Epithelial cell of prostate (primary cell): Measurements from ENCODE around the gene THAP12.

Source experiments
- DNase-seq: peaks from one replicate; pipeline ENCODE4 v3.0.0-alpha.2; 2011; ENCODE audit warnings: low read depth, low spot score
- H3K27ac ChIP-seq: fragments of 450-650 bp; 2 replicates; pipeline ENCODE4 v1.5.1; 2017; ENCODE audit warnings: mild to moderate bottlenecking

THAP12 gene

GRCh38 chr11:76382209-76382608 is 1.3 kb upstream of the THAP12 start:
- no peak overlapping the region for H3K27ac ChIP-seq
- DNase-seq, result no peak

- no peak for DNase-seq
- peak overlapping the region; percentile 70 for H3K27ac ChIP-seq
Observed at GRCh38 chr11:76380159-76380976, 564 bp downstream of the THAP12 start.

- DNase-seq, result no peak
- H3K27ac ChIP-seq, result no peak overlapping the region
Observed at GRCh38 chr11:76379807-76380158, 1.1 kb downstream of the THAP12 start.

- no peak overlapping the region for H3K27ac ChIP-seq
- no peak for DNase-seq
Observed at GRCh38 chr11:76376746-76377558, 4.0 kb downstream of the THAP12 start.

GRCh38 chr11:76371170-76371569 is 9.8 kb downstream of the THAP12 start:
- DNase-seq, result peak; percentile 52
- no peak overlapping the region for H3K27ac ChIP-seq

- no peak overlapping the region for H3K27ac ChIP-seq
- no peak for DNase-seq
Observed at GRCh38 chr11:76369406-76369805, 11.5 kb downstream of the THAP12 start.

GRCh38 chr11:76368490-76368889 is 12.4 kb downstream of the THAP12 start:
- H3K27ac ChIP-seq, result no peak overlapping the region
- DNase-seq, result no peak

GRCh38 chr11:76365038-76365679 is 15.8 kb downstream of the THAP12 start:
- H3K27ac ChIP-seq, result no peak overlapping the region
- DNase-seq, result no peak

- no peak for DNase-seq
- H3K27ac ChIP-seq, result no peak overlapping the region
Observed at GRCh38 chr11:76362716-76363115, 18.2 kb downstream of the THAP12 start.

GRCh38 chr11:76361776-76362175 is 19.2 kb downstream of the THAP12 start:
- no peak for DNase-seq
- no peak overlapping the region for H3K27ac ChIP-seq

- DNase-seq, result no peak
- no peak overlapping the region for H3K27ac ChIP-seq
Observed at GRCh38 chr11:76361374-76361773, 19.6 kb downstream of the THAP12 start.

GRCh38 chr11:76355172-76355571 is 25.8 kb downstream of the THAP12 start:
- DNase-seq, result no peak
- H3K27ac ChIP-seq, result no peak overlapping the region

- no peak overlapping the region for H3K27ac ChIP-seq
- DNase-seq, result no peak
Observed at GRCh38 chr11:76348348-76348747, 32.6 kb downstream of the THAP12 start.

GRCh38 chr11:76347466-76347865 is 33.5 kb downstream of the THAP12 start:
- no peak for DNase-seq

GRCh38 chr11:76339221-76339620 is 41.7 kb downstream of the THAP12 start:
- no peak overlapping the region for H3K27ac ChIP-seq
- no peak for DNase-seq

More at GRCh38 chr11:76347466-76347865, 33.5 kb downstream of the THAP12 start:
- H3K27ac ChIP-seq, result no peak overlapping the region

GRCh38 chr11:76337923-76338322 is 43.0 kb downstream of the THAP12 start:
- no peak overlapping the region for H3K27ac ChIP-seq
- no peak for DNase-seq

GRCh38 chr11:76337469-76337868 is 43.5 kb downstream of the THAP12 start:
- no peak overlapping the region for H3K27ac ChIP-seq
- DNase-seq, result no peak

- no peak for DNase-seq
- H3K27ac ChIP-seq, result no peak overlapping the region
Observed at GRCh38 chr11:76336597-76336996, 44.3 kb downstream of the THAP12 start.

- no peak overlapping the region for H3K27ac ChIP-seq
- DNase-seq, result no peak
Observed at GRCh38 chr11:76335842-76336241, 45.1 kb downstream of the THAP12 start.

GRCh38 chr11:76334826-76335389 is 46.0 kb downstream of the THAP12 start:
- H3K27ac ChIP-seq, result no peak overlapping the region
- no peak for DNase-seq

GRCh38 chr11:76330651-76331050 is 50.3 kb downstream of the THAP12 start:
- no peak overlapping the region for H3K27ac ChIP-seq
- no peak for DNase-seq
